GM12875 (cell line): ENCODE measurements around the gene LPAR3.

Experiments
- H3K4me3 ChIP-seq: one replicate; pipeline ENCODE4 v1.5.1; 2011; ENCODE audit warnings: low read depth, low read length, control low read depth
- TF ChIP-seq, protein P1 (sequence below): IDR thresholded peaks from 2 replicates; pipeline ENCODE4 v1.5.1; 2011; ENCODE audit warnings: low read depth, mild to moderate bottlenecking, control low read depth, inconsistent platforms, low read length, moderate library complexity, borderline replicate concordance; ENCODE audit not compliant: insufficient read depth

LPAR3 gene

DNA sequence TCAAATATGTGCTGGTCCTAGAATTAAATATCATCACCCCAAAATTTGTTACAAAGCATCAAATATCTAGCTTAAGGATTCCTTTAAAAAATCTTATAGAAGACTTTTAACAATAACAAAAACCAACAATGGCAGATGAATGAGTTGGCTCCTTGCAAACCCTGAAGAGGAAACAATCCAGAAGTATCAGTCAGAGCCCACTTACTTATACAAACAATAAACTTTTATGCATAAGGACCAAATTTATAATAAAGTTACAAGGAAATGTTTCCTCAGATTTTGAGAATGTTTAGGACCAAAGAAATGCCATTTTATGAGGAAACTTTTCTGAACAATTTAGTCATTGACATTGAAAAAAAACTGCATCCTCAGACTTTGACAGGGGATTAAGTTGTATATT, 52.7 kb downstream of the LPAR3 start:
- H3K4me3 ChIP-seq, result no peak overlapping the region
- TF ChIP-seq, protein P1, sequence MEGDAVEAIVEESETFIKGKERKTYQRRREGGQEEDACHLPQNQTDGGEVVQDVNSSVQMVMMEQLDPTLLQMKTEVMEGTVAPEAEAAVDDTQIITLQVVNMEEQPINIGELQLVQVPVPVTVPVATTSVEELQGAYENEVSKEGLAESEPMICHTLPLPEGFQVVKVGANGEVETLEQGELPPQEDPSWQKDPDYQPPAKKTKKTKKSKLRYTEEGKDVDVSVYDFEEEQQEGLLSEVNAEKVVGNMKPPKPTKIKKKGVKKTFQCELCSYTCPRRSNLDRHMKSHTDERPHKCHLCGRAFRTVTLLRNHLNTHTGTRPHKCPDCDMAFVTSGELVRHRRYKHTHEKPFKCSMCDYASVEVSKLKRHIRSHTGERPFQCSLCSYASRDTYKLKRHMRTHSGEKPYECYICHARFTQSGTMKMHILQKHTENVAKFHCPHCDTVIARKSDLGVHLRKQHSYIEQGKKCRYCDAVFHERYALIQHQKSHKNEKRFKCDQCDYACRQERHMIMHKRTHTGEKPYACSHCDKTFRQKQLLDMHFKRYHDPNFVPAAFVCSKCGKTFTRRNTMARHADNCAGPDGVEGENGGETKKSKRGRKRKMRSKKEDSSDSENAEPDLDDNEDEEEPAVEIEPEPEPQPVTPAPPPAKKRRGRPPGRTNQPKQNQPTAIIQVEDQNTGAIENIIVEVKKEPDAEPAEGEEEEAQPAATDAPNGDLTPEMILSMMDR, result no peak

DNA sequence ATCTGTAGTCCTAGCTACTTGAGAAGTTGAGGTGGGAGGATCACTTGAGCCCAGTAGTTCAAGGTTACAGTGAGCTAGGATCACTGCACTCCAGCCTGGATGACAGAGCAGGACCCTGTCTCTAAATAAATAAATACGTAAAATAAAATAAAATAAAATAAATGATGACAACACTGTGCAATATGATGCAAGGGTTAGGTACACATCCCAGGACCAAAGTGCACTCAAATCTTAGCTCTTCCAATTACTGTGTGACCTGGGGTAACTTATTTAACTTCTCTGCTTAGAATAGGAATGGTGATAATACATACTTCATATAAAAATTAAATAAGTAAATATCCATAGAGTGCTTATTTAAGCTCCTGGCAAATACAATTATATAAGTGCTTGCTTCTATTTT, 53.5 kb downstream of the LPAR3 start:
- no peak overlapping the region for H3K4me3 ChIP-seq
- TF ChIP-seq, protein P1, result no peak

DNA sequence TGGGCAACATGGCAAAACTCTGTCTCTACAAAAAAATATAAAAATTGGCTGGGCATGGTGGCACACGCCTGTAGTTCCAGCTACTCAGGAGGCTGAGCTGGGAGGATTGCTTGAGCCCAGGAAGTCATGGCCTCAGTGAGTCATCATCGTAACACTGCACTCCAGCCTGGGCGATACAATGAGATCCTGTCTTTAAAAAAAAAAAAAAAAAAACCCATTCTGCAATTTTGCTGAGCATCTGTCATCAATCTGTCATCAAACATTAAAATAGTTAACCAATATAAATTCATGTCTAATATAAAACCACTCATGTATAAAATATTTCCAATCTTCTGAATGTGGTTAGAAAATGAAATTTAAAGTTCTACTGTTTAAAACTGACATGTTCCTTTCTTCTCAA, 56.9 kb downstream of the LPAR3 start:
- TF ChIP-seq, protein P1, result no peak
- H3K4me3 ChIP-seq, result no peak overlapping the region

DNA sequence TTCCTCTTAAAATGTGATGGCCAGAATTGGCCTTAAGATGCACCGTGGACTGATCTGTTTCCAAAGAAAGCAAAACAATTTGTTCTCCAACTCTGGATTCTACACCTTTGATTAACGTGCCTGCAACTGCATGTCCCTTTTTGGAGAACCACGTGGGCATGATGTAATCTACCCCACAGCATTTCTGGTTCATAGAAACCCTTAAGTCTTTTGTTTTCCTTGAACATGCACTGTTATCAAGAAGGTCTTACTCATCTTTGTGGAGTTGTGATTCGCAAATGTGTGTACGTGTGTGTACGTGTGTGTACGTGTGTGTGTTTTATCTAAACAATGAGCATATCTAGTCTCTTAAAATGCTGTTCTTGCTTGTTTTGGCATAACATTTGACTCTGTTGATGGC, 57.8 kb downstream of the LPAR3 start:
- no peak overlapping the region for H3K4me3 ChIP-seq
- TF ChIP-seq, protein P1, result no peak

DNA sequence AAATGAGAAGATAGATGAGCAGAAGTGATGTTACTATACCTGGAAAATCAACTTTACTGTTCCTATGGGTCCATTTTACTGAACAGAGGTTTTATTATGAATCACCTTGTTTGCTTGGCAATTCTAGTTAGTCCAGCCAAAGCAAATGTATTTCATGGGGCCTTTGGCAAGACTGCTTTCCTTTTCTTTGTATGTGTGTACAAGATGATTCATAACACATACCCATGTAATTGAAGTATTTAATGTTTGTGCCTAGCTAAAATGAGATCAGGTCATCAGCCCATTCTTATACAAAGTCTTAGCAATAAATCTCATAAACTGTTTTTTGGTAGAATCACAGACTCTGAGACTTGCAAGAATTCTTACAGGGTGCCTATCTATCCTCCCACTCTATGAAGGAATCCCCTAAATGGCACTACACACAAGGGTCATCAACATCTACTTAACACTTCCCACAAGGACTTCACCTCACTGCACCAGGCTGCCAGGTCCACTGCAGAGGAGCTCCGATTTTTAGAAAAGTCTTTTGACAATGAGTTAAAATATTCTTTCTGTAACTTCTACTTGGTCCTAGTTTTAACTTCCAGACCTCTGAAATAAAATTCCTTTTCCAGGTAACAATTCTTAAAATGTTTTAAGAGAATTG, 58.5 kb downstream of the LPAR3 start:
- TF ChIP-seq, protein P1, result no peak
- no peak overlapping the region for H3K4me3 ChIP-seq

DNA sequence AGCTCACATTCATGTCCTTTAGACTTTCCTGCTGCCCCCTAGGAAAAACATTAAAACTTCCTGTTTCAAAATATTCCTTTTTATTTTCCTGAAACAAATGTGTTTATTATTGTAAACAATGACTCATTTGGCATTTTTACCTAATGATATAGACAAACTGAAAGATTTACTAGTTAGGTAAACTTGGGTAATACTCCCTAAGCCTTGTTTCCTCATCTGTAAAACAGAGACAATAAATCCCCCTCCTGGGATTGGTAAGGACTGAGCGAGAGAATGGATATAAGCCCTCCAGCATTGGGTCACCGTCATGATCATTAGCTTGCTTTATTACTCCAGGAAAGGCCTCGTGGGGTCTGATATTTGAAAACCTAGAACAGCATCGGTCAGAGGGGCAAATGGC, 59.8 kb downstream of the LPAR3 start:
- TF ChIP-seq, protein P1, result no peak
- no peak overlapping the region for H3K4me3 ChIP-seq

DNA sequence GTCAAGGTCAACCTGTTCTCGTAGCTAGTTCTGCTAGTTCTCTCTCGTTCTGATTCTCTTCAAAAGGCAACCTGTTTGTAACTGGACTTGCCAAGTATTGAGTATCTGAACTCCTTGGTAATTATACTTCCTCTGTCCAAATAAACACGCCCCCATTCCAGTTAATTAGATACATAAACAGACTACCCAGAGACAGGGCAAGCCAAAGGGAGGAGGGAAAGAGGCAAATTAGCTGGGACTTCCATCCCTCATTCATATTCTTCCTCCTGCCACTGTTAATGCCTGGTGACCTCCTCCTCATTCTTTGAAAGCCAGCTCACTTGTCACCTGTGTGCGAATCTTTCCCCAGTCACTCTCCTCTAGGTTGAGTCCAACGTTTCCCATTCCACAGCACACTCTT, 62.9 kb downstream of the LPAR3 start:
- TF ChIP-seq, protein P1, result no peak

More for the DNA sequence above, 62.9 kb downstream of the LPAR3 start:
- no peak overlapping the region for H3K4me3 ChIP-seq
